ENCODE data around the gene GAS1. TPM values are rescaled to one million over a fixed set of nuclear protein-coding genes. Genes with fewer than 3 reads are reported as not detected.

Gene GAS1
- total and polyA plus RNA-seq, 2 of the 4 experiments (the other 2 are of a cell fraction) = 1.8 to 2.2 TPM

DNA sequence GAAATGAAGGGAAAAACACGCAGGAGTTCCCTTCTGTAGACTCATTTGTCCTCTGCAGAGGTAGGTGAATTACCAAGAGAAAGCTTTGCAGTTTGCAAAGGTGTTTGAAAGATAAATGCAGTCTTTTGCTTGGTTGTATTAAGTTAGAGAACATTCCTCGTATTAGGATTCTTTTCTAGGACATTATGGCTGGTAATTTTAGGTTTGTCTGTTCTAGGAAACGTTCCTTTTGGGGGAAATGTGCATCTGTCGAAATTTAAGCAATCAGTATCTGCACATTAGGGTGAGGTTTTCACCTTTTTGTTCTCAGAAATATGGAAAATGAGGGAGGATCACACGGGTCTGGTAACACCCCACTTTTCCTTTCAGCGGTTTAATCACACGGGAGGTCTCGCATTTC, 45.1 kb downstream of the GAS1 start:
- no peak for DNase-seq
- no peak overlapping the region for H2AK5ac ChIP-seq (ENCODE audit: low read depth, low read length)
- H3K79me1 ChIP-seq (ENCODE audit: low read depth in 1 of 2, low read length in 2 of 2) = no peaks in the 10 kb centered on the region
- H3K27me3 ChIP-seq (ENCODE audit: control insufficient read depth, insufficient read depth, low read length) = peaks cover 14% of the 10 kb centered on the region
- no peak overlapping the region for H2BK5ac ChIP-seq (ENCODE audit: low read depth, low read length, poor library complexity, severe bottlenecking)
- 78% methylated on average over 4 of the region's 8 CpGs; no CpG with 5 or more reads in 1 of the 2 experiments for WGBS, 2 experiments (ENCODE audit: extremely low coverage in 2 of 2, insufficient read length in 1 of 2)
- H4K8ac ChIP-seq (ENCODE audit: low read depth in 2 of 2, low read length in 2 of 2) = no peak overlapping the region
- intact Hi-C loops (cut with micrococcal nuclease) = no loop called here
- no peak overlapping the region for H2AFZ ChIP-seq (replicated peaks; ENCODE audit: low read length, poor library complexity)
- no peak overlapping the region for H3K4ac ChIP-seq (ENCODE audit: low read depth, low read length)
- H3K9ac ChIP-seq (ENCODE audit: low read depth, low read length) = no peak overlapping the region
- no peak overlapping the region for H3K14ac ChIP-seq (replicated peaks; ENCODE audit: low read depth, low read length)
- H3K4me2 ChIP-seq (ENCODE audit: low read depth, low read length) = no peak overlapping the region
- no peaks in the 10 kb centered on the region for H4K20me1 ChIP-seq (ENCODE audit: insufficient read depth, low read length)
- H2BK120ac ChIP-seq (ENCODE audit: low read depth, low read length) = no peak overlapping the region
- no peak overlapping the region for H3K4me3 ChIP-seq (ENCODE audit: insufficient read depth, low read depth, low read length)
- TF ChIP-seq BHLHE40 (IDR thresholded peaks at IDR 0.05; ENCODE audit: low read depth, low read length) (no peak), MAFK (IDR thresholded peaks at IDR 0.05; ENCODE audit: low read depth, low read length) (no peak), NFE2L2 (IDR thresholded peaks at IDR 0.05; ENCODE audit: low read depth, low read length) (no peak)
- TF ChIP-seq, protein P1, sequence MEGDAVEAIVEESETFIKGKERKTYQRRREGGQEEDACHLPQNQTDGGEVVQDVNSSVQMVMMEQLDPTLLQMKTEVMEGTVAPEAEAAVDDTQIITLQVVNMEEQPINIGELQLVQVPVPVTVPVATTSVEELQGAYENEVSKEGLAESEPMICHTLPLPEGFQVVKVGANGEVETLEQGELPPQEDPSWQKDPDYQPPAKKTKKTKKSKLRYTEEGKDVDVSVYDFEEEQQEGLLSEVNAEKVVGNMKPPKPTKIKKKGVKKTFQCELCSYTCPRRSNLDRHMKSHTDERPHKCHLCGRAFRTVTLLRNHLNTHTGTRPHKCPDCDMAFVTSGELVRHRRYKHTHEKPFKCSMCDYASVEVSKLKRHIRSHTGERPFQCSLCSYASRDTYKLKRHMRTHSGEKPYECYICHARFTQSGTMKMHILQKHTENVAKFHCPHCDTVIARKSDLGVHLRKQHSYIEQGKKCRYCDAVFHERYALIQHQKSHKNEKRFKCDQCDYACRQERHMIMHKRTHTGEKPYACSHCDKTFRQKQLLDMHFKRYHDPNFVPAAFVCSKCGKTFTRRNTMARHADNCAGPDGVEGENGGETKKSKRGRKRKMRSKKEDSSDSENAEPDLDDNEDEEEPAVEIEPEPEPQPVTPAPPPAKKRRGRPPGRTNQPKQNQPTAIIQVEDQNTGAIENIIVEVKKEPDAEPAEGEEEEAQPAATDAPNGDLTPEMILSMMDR (conservative IDR thresholded peaks at IDR 0.05; ENCODE audit: low read depth, low read length) = no peak
- H3K23ac ChIP-seq (ENCODE audit: low read depth, low read length) = no peak overlapping the region
- no peak overlapping the region for H4K5ac ChIP-seq (ENCODE audit: low read depth, low read length)
- no peak for ATAC-seq (ENCODE audit: low read depth)
- dilution Hi-C loops (cut with HindIII; ENCODE audit: low sequenced_read_pairs, unreplicated experiment) = no loop called here
- no peak overlapping the region for H2BK20ac ChIP-seq (ENCODE audit: low read depth, low read length)
- no peak overlapping the region for H2AK9ac ChIP-seq (replicated peaks; ENCODE audit: low read depth, low read length, poor library complexity)
- H3K27ac ChIP-seq (ENCODE audit: insufficient read depth, low read length) = no peak overlapping the region
- in situ Hi-C loops (cut with MboI; ENCODE audit: low sequenced_read_pairs) = no loop called here
- H3K56ac ChIP-seq (ENCODE audit: extremely low read depth, insufficient read depth, low read length) = no peak overlapping the region
- H3K4me1 ChIP-seq (ENCODE audit: control insufficient read depth, insufficient read depth, low read length) = peaks cover 6% of the 10 kb centered on the region; the same call in 1 of the 2 replicates
- POLR2A ChIA-PET (ENCODE audit: unreplicated experiment) = no interaction called here
- CTCF ChIA-PET = no interaction called here
- H3K9me1 ChIP-seq (ENCODE audit: insufficient read depth, low read length) = no peaks in the 10 kb centered on the region
- BruUV-seq (replicated peaks) = no TSS peak
- H4K91ac ChIP-seq (ENCODE audit: insufficient read depth, low read depth, low read length) = no peak overlapping the region
- H3K36me3 ChIP-seq (ENCODE audit: control insufficient read depth, insufficient read depth, low read length) = no peaks in the 10 kb centered on the region
- no peak overlapping the region for H3K18ac ChIP-seq (ENCODE audit: low read depth, low read length)
- H2BK15ac ChIP-seq (ENCODE audit: low read depth, low read length) = no peak overlapping the region
- no peaks in the 10 kb centered on the region for H3K9me3 ChIP-seq (ENCODE audit: control insufficient read depth, insufficient read depth, low read length)

All from IMR-90 (cell line).